Sigmoid colon (tissue), 4 donors: ENCODE measurements around the gene TOB1.

Experiments used
- CTCF ChIP-seq, 4 experiments: fragments of 450-650 bp in 3 of 4; fragments of 200-600 bp in 1 of 4; IDR thresholded peaks; one replicate each; pipeline ENCODE4 v1.5.1; 2016 to 2019; ENCODE audit warnings: antibody characterized with exemption in 4 of 4, mild to moderate bottlenecking in 3 of 4, moderate library complexity in 2 of 4
- EP300 ChIP-seq, 4 donors: sonication (generic); formaldehyde crosslinking; IDR thresholded peaks; one replicate each; pipeline ENCODE4 v1.6.1; 2017; ENCODE audit warnings: antibody characterized with exemption in 4 of 4
- POLR2A ChIP-seq, 2 donors: fragments of 450-650 bp; IDR thresholded peaks; one replicate each; pipeline ENCODE4 v1.6.1; 2016; ENCODE audit warnings: antibody characterized with exemption in 2 of 2, mild to moderate bottlenecking in 2 of 2, moderate library complexity in 2 of 2
- POLR2AphosphoS5 ChIP-seq, 4 donors: sonication (generic); formaldehyde crosslinking; IDR thresholded peaks; one replicate each; pipeline ENCODE4 v1.6.1; 2017; ENCODE audit warnings: antibody characterized with exemption in 4 of 4

- TF ChIP-seq CTCF (IDR thresholded peaks at IDR 0.05) = no peak
- no peak for TF ChIP-seq POLR2A (IDR thresholded peaks at IDR 0.05)
- TF ChIP-seq EP300 (IDR thresholded peaks at IDR 0.05) = no peak
- no peak for TF ChIP-seq POLR2AphosphoS5 (IDR thresholded peaks at IDR 0.05)
These were observed 9.7 kb downstream of the TOB1 start for GRCh38 chr17:50856431-50856830.
